ENCODE results near the gene PTPRK.
"Not testable (repeated sequence)": the region's sequence is repeated elsewhere in the genome, so short reads cannot be mapped to it uniquely, and the experiment has no call there.

Gene PTPRK

GRCh38 chr6:127956956-127957355 is 563.4 kb downstream of the PTPRK start:
- no peak for DNase-seq (ENCODE audit: low read depth in 2 of 2)

GRCh38 chr6:127956260-127956888 is 564.0 kb downstream of the PTPRK start:
- DNase-seq (ENCODE audit: low read depth in 2 of 2) = no peak

GRCh38 chr6:127954082-127954481 is 566.3 kb downstream of the PTPRK start:
- no peak for DNase-seq (ENCODE audit: low read depth in 2 of 2)

GRCh38 chr6:127952831-127953230 is 567.6 kb downstream of the PTPRK start:
- DNase-seq (ENCODE audit: low read depth in 2 of 2) = no peak

GRCh38 chr6:127952176-127952575 is 568.2 kb downstream of the PTPRK start:
- DNase-seq (ENCODE audit: low read depth in 2 of 2) = no peak

GRCh38 chr6:127951172-127951917 is 569.1 kb downstream of the PTPRK start:
- no peak for DNase-seq (ENCODE audit: low read depth in 2 of 2)

- DNase-seq (ENCODE audit: low read depth in 2 of 2) = no peak
Measured at GRCh38 chr6:127950566-127951145, 569.7 kb downstream of the PTPRK start.

- DNase-seq (ENCODE audit: low read depth in 2 of 2) = no peak
Measured at GRCh38 chr6:127949251-127949650, 571.1 kb downstream of the PTPRK start.

GRCh38 chr6:127946388-127946787 is 574.0 kb downstream of the PTPRK start:
- DNase-seq (ENCODE audit: low read depth in 2 of 2) = no peak

- no peak for DNase-seq (ENCODE audit: low read depth in 2 of 2)
Measured at GRCh38 chr6:127945434-127946097, 574.8 kb downstream of the PTPRK start.

GRCh38 chr6:127941228-127941627 is 579.2 kb downstream of the PTPRK start:
- no peak for DNase-seq (ENCODE audit: low read depth in 2 of 2)

GRCh38 chr6:127939442-127940066 is 580.8 kb downstream of the PTPRK start:
- DNase-seq (ENCODE audit: low read depth in 2 of 2) = no peak

GRCh38 chr6:127938701-127939100 is 581.7 kb downstream of the PTPRK start:
- DNase-seq (ENCODE audit: low read depth in 2 of 2) = no peak

GRCh38 chr6:127937747-127938146 is 582.7 kb downstream of the PTPRK start:
- no peak for DNase-seq (ENCODE audit: low read depth in 2 of 2)

GRCh38 chr6:127937102-127937501 is 583.3 kb downstream of the PTPRK start:
- no peak for DNase-seq (ENCODE audit: low read depth in 2 of 2)

- no peak for DNase-seq (ENCODE audit: low read depth in 2 of 2)
Measured at GRCh38 chr6:127934956-127935355, 585.4 kb downstream of the PTPRK start.

- no peak for DNase-seq (ENCODE audit: low read depth in 2 of 2)
Measured at GRCh38 chr6:127933852-127934840, 586.3 kb downstream of the PTPRK start.

GRCh38 chr6:127933137-127933536 is 587.3 kb downstream of the PTPRK start:
- no peak for DNase-seq (ENCODE audit: low read depth in 2 of 2)

GRCh38 chr6:127932708-127933107 is 587.7 kb downstream of the PTPRK start:
- no peak for DNase-seq (ENCODE audit: low read depth in 2 of 2)

- DNase-seq (ENCODE audit: low read depth in 2 of 2) = not testable (repeated sequence)
Measured at GRCh38 chr6:127926441-127926840, 594.0 kb downstream of the PTPRK start.

GRCh38 chr6:127924440-127924839 is 596.0 kb downstream of the PTPRK start:
- no peak for DNase-seq (ENCODE audit: low read depth in 2 of 2)
